GM18498 (cell line): Measurements from ENCODE around the gene RASA3.

Experiments
- ATAC-seq: cut with Tn5 transposase; IDR thresholded peaks from one replicate; pipeline ENCODE4 v1.9.1; 2021; ENCODE audit warnings: mild to moderate bottlenecking, moderate library complexity; ENCODE audit not compliant: unreplicated experiment

The RASA3 gene

GRCh38 chr13:114041493-114041892 lies 90.9 kb downstream of the RASA3 start:
- no peak for ATAC-seq

GRCh38 chr13:114039471-114040141 lies 92.8 kb downstream of the RASA3 start:
- no peak for ATAC-seq

- no peak for ATAC-seq
These were observed 93.5 kb downstream of the RASA3 start for GRCh38 chr13:114038900-114039299.

GRCh38 chr13:114038211-114038613 lies 94.2 kb downstream of the RASA3 start:
- no peak for ATAC-seq

- no peak for ATAC-seq
These were observed 94.7 kb downstream of the RASA3 start for GRCh38 chr13:114037674-114038073.

- ATAC-seq, result no peak
These were observed 96.6 kb downstream of the RASA3 start for GRCh38 chr13:114035583-114036531.

GRCh38 chr13:114035186-114035582 lies 97.2 kb downstream of the RASA3 start:
- no peak for ATAC-seq

- no peak for ATAC-seq
These were observed 97.9 kb downstream of the RASA3 start for GRCh38 chr13:114034481-114034891.

- no peak for ATAC-seq
These were observed 98.7 kb downstream of the RASA3 start for GRCh38 chr13:114033541-114034315.

GRCh38 chr13:114032126-114032799 lies 100.2 kb downstream of the RASA3 start:
- ATAC-seq, result no peak

GRCh38 chr13:114031631-114032030 lies 100.8 kb downstream of the RASA3 start:
- ATAC-seq, result no peak

- ATAC-seq, result no peak
These were observed 101.5 kb downstream of the RASA3 start for GRCh38 chr13:114030666-114031610.

- no peak for ATAC-seq
These were observed 102.4 kb downstream of the RASA3 start for GRCh38 chr13:114029866-114030625.

- ATAC-seq, result no peak
These were observed 104.6 kb downstream of the RASA3 start for GRCh38 chr13:114027826-114028225.

- ATAC-seq, result no peak
These were observed 105.2 kb downstream of the RASA3 start for GRCh38 chr13:114027046-114027715.

GRCh38 chr13:114026481-114026880 lies 105.9 kb downstream of the RASA3 start:
- ATAC-seq, result no peak

GRCh38 chr13:114025714-114026431 lies 106.5 kb downstream of the RASA3 start:
- ATAC-seq, result no peak

- no peak for ATAC-seq
These were observed 107.1 kb downstream of the RASA3 start for GRCh38 chr13:114025405-114025713.
